Liver (tissue), 3 donors: ENCODE measurements around the gene DIS3L.

Experiments
- CTCF ChIP-seq: fragments of 150-350 bp; IDR thresholded peaks from 2 replicates; pipeline ENCODE4 v1.5.1; 2017; ENCODE audit warnings: improper control_type of control experiment, low read depth, low read length; ENCODE audit not compliant: missing input control
- GABPA ChIP-seq, 2 donors: IDR thresholded peaks in 1 of 2; conservative IDR thresholded peaks in 1 of 2; 2 replicates each; pipeline ENCODE4 v1.6.1; 2016; ENCODE audit warnings: antibody characterized with exemption in 2 of 2, mild to moderate bottlenecking in 1 of 2, moderate library complexity in 1 of 2
- RAD21 ChIP-seq, 2 donors: IDR thresholded peaks; 2 replicates each; pipeline ENCODE4 v1.6.1; 2016; ENCODE audit warnings: antibody characterized with exemption in 2 of 2, mild to moderate bottlenecking in 2 of 2
- REST ChIP-seq: IDR thresholded peaks from 2 replicates; pipeline ENCODE4 v1.6.1; 2016; ENCODE audit warnings: antibody characterized with exemption, mild to moderate bottlenecking
- SP1 ChIP-seq: IDR thresholded peaks from 2 replicates; pipeline ENCODE4 v1.6.1; 2018; ENCODE audit warnings: antibody characterized with exemption, mild to moderate bottlenecking
- donor health status: healthy.
- donor health status: healthy.

- TF ChIP-seq CTCF (no peak), GABPA (IDR thresholded peaks at IDR 0.05 in 1 of 2, conservative IDR thresholded peaks at IDR 0.05 in 1 of 2) (no peak), REST (no peak), SP1 (no peak), RAD21 (IDR thresholded peaks at IDR 0.05) (no peak)
Measured at GRCh38 chr15:66261056-66261455, 32.3 kb upstream of the DIS3L start.
